ENCODE data around the gene SERPINA1.

DNA sequence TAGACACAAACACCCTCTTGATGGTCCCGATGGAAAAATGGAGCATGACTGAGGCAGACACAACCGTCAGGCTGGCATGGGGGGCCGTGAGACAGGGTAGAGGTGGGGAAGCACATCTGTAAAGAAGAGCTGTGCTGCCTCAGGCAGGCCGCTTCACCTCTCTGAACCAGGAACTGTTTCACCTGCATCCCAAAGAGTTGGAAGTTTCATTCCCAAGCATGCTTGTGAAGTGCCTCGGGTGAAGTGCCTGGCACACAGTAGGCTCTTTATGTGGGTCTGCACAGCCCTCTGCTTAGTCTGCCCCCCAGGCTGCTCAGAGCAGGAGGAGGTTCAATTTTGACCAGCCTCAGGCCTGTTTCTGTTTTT is 685 bp upstream of the SERPINA1 start:
- TF ChIP-seq POLR2A (IDR thresholded peaks at IDR 0.05; ENCODE audit: low read depth, low read length), result no peak
- no peak for TF ChIP-seq POLR2AphosphoS5 (IDR thresholded peaks at IDR 0.05; ENCODE audit: low read depth, low read length)
- no peak for TF ChIP-seq TAF1 (IDR thresholded peaks at IDR 0.05; ENCODE audit: low read depth, low read length)
- no peak for TF ChIP-seq PAX5 (IDR thresholded peaks at IDR 0.05; ENCODE audit: insufficient read depth, low read length, severe bottlenecking)
- no peak for TF ChIP-seq SPI1 (IDR thresholded peaks at IDR 0.05; ENCODE audit: low read depth, low read length)
- TF ChIP-seq POU2F2 (IDR thresholded peaks at IDR 0.05; ENCODE audit: low read depth, low read length), result no peak
